ENCODE measurements around the gene NOXO1. TPM values are rescaled to one million over a fixed set of nuclear protein-coding genes. Genes with fewer than 3 reads are reported as not detected.

NOXO1 gene
- total and polyA plus RNA-seq, 9 of the 15 experiments (the other 6 are each of a cell fraction or from before 2014, with no cell fraction given), result not detected

DNA sequence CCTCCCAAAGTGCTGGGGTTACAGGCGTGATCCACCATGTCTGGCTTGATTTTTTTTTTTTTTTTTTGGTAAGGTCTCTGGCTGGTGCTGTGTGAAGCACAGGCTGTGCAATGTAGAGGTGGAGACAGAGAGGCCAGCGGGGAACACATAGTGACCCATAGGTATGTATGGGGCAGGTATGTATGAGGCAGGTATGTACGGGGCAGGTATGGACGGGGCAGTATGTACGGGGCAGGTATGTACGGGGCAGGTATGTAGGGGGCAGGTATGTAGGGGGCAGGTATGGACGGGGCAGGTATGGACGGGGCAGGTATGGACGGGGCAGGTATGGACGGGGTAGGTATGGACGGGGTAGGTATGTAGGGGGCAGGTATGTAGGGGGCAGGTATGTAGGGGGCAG is 31.8 kb downstream of the NOXO1 start:
- Histone ChIP-seq H3K9me3 (replicated peaks; ENCODE audit: control insufficient read depth, insufficient read depth, low read depth, low read length) (no peaks in the 10 kb centered on the region), H2AFZ (ENCODE audit: low read depth, low read length) (no peak overlapping the region), H4K20me1 (replicated peaks; ENCODE audit: control insufficient read depth, insufficient read depth, low read length) (no peaks in the 10 kb centered on the region), H3K27ac (ENCODE audit: extremely low read depth, low read depth, low read length) (no peak overlapping the region), H3K79me2 (ENCODE audit: control insufficient read depth, insufficient read depth, low read length) (no peaks in the 10 kb centered on the region), H3K4me3 (no peak overlapping the region), H3K9ac (ENCODE audit: insufficient read depth in 1 of 2, low read depth in 2 of 2, low read length in 2 of 2) (no peak overlapping the region), H3K4me2 (ENCODE audit: insufficient read depth, low read length) (no peak overlapping the region), H3K9me1 (ENCODE audit: control insufficient read depth, insufficient read depth, low read length) (no peaks in the 10 kb centered on the region), H3K4me1 (replicated peaks in 1 of 2; ENCODE audit: control insufficient read depth in 2 of 2, insufficient read depth in 2 of 2, low read length in 2 of 2) (peaks cover 7 to 57% of the 10 kb centered on the region in 2 experiments; a peak in 4 of 5 replicates), H3K27me3 (ENCODE audit: control insufficient read depth in 2 of 2, insufficient read depth in 2 of 2, low read length in 2 of 2) (no peaks in the 10 kb centered on the region), H3K36me3 (ENCODE audit: control insufficient read depth, insufficient read depth, low read length) (no peaks in the 10 kb centered on the region)
- in situ Hi-C loops (cut with MboI) (no loop called here), intact Hi-C loops (cut with micrococcal nuclease) (no loop called here)
- ChIA-PET POLR2A (interaction anchor here (1.0 to 5.6 kb wide), 3 partner anchors 10 to 15 kb away, joined by 5 to 37 read pairs (median 8); partner anchors contain the start of gene RPS2), CTCF (ENCODE audit: low intra/inter-chr PET ratio) (no interaction called here)
- no TSS peak for BruUV-seq (replicated peaks)
- FAIRE-seq (no peak), DNase-seq (ENCODE audit: extremely low read depth in 1 of 4, low spot score in 3 of 4) (no peak), ATAC-seq (no peak)
- WGBS (ENCODE audit: insufficient coverage, low coverage, missing lambda C conversion rate), result 54% methylated on average over 6 of the region's 11 CpGs
- TF ChIP-seq ARID1B (IDR thresholded peaks at IDR 0.05), result no peak
- TF ChIP-seq NFIC (IDR thresholded peaks at IDR 0.05), result no peak
- TF ChIP-seq ILF3 (IDR thresholded peaks at IDR 0.05; ENCODE audit: borderline replicate concordance), result no peak
- no peak for TF ChIP-seq CBX8 (IDR thresholded peaks at IDR 0.05; ENCODE audit: borderline replicate concordance, extremely low read depth, low read depth, low read length, poor library complexity, severe bottlenecking)
- TF ChIP-seq, protein P1, sequence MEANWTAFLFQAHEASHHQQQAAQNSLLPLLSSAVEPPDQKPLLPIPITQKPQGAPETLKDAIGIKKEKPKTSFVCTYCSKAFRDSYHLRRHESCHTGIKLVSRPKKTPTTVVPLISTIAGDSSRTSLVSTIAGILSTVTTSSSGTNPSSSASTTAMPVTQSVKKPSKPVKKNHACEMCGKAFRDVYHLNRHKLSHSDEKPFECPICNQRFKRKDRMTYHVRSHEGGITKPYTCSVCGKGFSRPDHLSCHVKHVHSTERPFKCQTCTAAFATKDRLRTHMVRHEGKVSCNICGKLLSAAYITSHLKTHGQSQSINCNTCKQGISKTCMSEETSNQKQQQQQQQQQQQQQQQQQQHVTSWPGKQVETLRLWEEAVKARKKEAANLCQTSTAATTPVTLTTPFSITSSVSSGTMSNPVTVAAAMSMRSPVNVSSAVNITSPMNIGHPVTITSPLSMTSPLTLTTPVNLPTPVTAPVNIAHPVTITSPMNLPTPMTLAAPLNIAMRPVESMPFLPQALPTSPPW (CRISPR knock-in tag; IDR thresholded peaks at IDR 0.05), result no peak
- TF ChIP-seq CREB1 (IDR thresholded peaks at IDR 0.05), result no peak
- no peak for TF ChIP-seq CREB1 (CRISPR knock-in tag; IDR thresholded peaks at IDR 0.05)
- TF ChIP-seq TCF3 (CRISPR knock-in tag; IDR thresholded peaks at IDR 0.05), result no peak
- TF ChIP-seq ZFX (CRISPR knock-in tag; IDR thresholded peaks at IDR 0.05), result no peak
- TF ChIP-seq CCNT2 (IDR thresholded peaks at IDR 0.05; ENCODE audit: borderline replicate concordance, extremely low read depth, insufficient read length, low read depth, low read length), result no peak

All from K562 (cell line).